ENCODE measurements around the gene HSF5. TPM values are rescaled to one million over a fixed set of nuclear protein-coding genes. Genes with fewer than 3 reads are reported as not detected.
"Not testable (repeated sequence)": the region's sequence is repeated elsewhere in the genome, so short reads cannot be mapped to it uniquely, and the experiment has no call there.

Gene HSF5
- polyA plus RNA-seq, 3 donors from 2014 or later: 0.16 TPM; not detected in 2

DNA sequence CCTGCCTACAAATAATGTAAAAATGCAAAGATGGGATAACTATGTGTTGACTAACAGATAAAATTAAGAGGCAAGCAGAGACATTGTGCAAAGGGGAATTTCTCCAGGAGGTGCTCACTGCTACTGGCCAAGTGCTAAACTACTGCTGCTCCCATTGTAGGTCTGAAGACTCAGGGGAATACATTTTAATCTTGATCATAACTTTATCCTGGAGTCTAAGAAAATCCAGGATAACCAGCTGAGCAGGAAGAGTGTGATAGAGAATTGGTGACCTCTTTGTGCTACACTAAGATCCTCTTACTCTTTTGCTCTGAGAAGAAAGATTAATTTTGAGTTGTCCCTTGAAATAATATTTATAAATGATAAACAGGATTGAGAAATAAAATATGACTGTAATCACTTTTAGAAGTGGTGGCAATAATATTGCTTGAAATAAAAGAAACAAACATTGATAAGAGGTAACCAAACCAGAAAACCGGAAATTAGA is 76.8 kb downstream of the HSF5 start:
- no peaks in the 10 kb centered on the region for H3K9me3 Mint-ChIP-seq
- DNase-seq: no peak
- H3K27me3 Mint-ChIP-seq (ENCODE audit: low read depth in 3 of 3): peaks cover 0 to 3% (median 2%) of the 10 kb centered on the region in 3 donors
- H3K36me3 Mint-ChIP-seq: no peaks in the 10 kb centered on the region
- H3K4me3 Mint-ChIP-seq: no peak overlapping the region
- H3K27ac Mint-ChIP-seq: no peak overlapping the region
- peaks cover 5 to 6% of the 10 kb centered on the region in 2 donors for H3K4me1 Mint-ChIP-seq

DNA sequence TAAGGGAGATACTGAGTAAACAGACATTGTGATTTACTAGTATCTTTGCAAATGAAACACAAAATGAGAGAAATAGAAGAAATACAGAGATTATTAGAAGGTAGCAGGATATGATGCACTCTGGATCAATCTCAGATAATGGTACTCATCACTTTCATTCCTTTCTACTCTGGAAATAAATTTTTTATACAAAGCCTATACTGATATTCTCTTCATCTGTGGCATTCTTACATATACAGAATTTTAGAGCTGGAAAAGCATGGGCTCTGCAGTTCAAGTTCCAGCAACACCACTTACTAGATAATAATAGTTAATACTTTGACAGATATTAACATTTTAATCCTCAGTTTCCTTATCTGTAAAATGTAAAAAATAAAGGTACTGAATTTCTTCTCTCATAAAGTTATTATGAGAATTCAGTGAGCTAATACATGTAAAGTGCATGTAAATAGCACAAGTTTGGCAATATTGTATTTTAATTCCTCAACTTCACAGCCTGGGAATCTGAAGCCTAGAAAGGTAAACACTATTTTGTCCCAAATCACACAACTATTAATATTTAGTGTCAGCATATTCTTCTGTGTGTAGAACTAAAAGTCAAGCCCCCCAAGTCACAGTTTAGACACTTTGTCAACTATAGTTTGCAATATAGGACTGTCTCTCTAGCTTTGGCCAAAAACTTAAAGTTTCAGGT is 77.3 kb downstream of the HSF5 start:
- no peak for DNase-seq
- Mint-ChIP-seq H3K36me3 (no peaks in the 10 kb centered on the region), H3K27ac (no peak overlapping the region), H3K4me1 (peaks cover 2 to 5% of the 10 kb centered on the region in 2 donors), H3K27me3 (ENCODE audit: low read depth in 3 of 3) (peaks cover 0 to 3% (median 2%) of the 10 kb centered on the region in 3 donors), H3K9me3 (no peaks in the 10 kb centered on the region), H3K4me3 (no peak overlapping the region)

DNA sequence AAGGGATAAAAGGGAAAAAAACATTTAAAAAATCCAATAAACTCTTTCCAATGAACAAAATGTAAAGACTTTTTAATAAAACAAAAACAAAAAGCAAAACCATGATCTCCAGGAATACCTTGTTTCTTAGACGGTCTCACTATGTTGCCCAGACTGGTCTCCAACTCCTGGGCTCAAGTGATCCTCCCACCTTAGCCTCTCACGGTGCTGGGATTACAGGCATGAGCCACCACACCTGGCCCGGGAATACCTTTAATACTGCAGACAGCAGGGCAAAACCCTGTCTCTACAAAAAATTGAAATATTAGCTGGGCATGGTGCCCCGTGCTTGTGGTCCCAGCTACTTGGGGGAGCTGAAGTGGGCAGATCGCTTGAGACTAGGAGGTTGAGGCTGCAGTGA is 78.8 kb downstream of the HSF5 start:
- Mint-ChIP-seq H3K4me1 (no peaks in the 10 kb centered on the region), H3K36me3 (no peaks in the 10 kb centered on the region), H3K9me3 (no peaks in the 10 kb centered on the region), H3K27ac (no peak overlapping the region), H3K27me3 (ENCODE audit: low read depth in 3 of 3) (peaks cover 0 to 3% (median 2%) of the 10 kb centered on the region in 3 donors), H3K4me3 (no peak overlapping the region)
- DNase-seq: no peak

DNA sequence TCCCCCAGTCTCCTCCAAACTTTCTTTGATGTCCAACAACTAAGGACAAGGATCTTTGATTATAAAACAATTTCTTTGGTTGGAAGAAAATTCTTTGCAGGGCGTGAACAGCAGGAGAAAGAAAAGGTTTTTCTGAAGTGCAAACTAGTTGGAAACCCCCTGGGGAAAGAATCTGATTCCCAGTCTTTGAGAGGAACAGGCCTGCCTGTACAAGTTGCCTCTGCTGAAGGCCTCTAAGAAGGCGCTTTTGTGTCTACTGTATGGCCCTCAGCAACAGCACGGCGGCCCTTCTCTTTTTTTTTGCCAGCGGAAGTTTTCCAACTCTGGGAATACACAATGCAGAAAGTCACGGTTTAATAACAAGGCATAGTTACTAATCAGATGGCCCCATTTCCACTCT is 84.9 kb downstream of the HSF5 start:
- no peak overlapping the region for H3K4me3 Mint-ChIP-seq
- no peaks in the 10 kb centered on the region for H3K4me1 Mint-ChIP-seq
- no peak for DNase-seq
- H3K27ac Mint-ChIP-seq: no peak overlapping the region
- H3K36me3 Mint-ChIP-seq: no peaks in the 10 kb centered on the region
- no peaks in the 10 kb centered on the region for H3K9me3 Mint-ChIP-seq
- no peaks in the 10 kb centered on the region for H3K27me3 Mint-ChIP-seq (ENCODE audit: low read depth in 3 of 3)

DNA sequence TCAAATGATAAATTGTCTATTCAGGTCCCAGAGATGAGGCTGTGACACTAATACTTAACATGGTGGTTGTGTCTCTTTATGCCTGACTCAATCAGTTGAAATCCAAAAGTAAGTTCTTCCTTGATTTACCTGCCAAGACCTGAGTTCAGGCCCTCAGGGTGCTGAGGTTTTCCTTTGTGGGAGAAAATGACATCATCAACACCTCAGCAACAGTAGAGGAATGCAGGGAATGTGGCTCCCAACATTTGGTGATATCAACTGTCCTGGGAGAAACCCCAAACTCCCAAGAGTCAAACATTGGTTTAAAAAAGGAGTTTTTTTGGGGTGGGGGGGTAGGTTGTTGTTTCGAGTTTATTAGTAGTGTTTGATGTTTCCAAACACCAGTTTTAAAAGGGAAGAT is 85.5 kb downstream of the HSF5 start:
- Mint-ChIP-seq H3K9me3 (no peaks in the 10 kb centered on the region), H3K27ac (no peak overlapping the region), H3K4me1 (no peaks in the 10 kb centered on the region), H3K4me3 (no peak overlapping the region), H3K36me3 (no peaks in the 10 kb centered on the region), H3K27me3 (ENCODE audit: low read depth in 3 of 3) (no peaks in the 10 kb centered on the region)
- DNase-seq: no peak

DNA sequence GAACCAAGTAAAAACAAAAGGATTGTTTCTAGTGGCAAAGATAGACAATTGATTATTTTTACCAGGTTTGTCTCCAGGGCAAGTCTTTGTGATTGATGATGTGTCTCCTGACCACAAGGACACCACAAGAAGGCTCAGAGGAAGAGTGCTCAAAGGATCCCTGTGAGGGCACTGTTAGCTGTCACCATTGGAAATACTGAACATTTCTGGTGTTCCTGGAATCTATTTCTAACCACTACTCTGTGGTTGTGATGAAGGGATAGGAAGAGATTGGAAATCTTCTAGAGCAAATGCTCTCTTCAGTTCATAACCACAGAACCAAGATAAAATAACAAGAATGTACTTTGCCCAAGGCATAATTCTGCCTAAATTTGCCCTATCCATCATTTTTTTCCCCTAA is 86.2 kb downstream of the HSF5 start:
- H3K36me3 Mint-ChIP-seq: no peaks in the 10 kb centered on the region
- H3K27ac Mint-ChIP-seq: no peak overlapping the region
- no peak overlapping the region for H3K4me3 Mint-ChIP-seq
- H3K27me3 Mint-ChIP-seq (ENCODE audit: low read depth in 3 of 3): no peaks in the 10 kb centered on the region
- no peaks in the 10 kb centered on the region for H3K9me3 Mint-ChIP-seq
- H3K4me1 Mint-ChIP-seq: no peaks in the 10 kb centered on the region
- no peak for DNase-seq

DNA sequence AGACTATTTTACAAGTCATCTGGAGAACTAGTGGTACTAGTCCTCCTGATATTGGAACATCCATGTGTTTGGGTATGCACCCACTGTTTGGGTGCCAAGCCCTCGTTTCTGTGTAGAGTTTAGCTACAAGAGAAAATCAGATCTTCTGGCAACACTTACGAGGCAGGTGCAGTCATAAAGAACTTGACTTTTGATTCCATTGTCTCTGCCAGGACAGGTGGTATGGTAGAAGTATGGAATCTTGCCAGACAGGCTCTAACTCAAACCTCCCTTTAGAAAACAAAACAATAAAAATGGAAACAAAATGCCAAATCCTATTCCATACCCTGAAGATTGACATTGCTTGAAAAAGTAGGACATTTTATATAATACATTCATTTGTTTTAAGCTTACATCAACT is 86.9 kb downstream of the HSF5 start:
- Mint-ChIP-seq H3K4me1 (no peaks in the 10 kb centered on the region), H3K27me3 (ENCODE audit: low read depth in 3 of 3) (no peaks in the 10 kb centered on the region), H3K4me3 (no peak overlapping the region), H3K27ac (no peak overlapping the region), H3K36me3 (peaks cover 0 to under 1% (median 0%) of the 10 kb centered on the region in 3 donors), H3K9me3 (no peaks in the 10 kb centered on the region)
- no peak for DNase-seq

DNA sequence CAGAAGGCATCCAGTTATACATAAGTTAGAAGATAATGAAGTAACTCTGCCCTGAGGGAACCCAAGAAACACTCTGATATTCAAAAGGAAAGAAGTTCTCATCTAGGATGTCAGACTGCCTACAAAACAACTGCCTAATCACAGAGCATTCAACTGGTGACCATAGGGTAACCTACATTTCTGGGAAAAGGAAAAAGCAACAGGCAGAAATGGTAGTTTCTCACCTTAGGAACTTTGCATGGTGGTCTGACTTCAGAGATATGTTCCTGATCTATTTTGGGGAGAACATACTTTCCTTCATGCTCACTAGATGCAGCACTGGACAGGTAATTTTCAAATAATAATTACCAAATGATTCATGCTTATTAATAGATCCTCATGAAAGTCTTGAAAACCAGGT is 87.4 kb downstream of the HSF5 start:
- Mint-ChIP-seq H3K4me3 (no peak overlapping the region), H3K27me3 (ENCODE audit: low read depth in 3 of 3) (no peaks in the 10 kb centered on the region), H3K9me3 (no peaks in the 10 kb centered on the region), H3K4me1 (no peaks in the 10 kb centered on the region), H3K27ac (no peak overlapping the region), H3K36me3 (peaks cover 0 to 4% (median 0%) of the 10 kb centered on the region in 3 donors)
- DNase-seq: no peak

DNA sequence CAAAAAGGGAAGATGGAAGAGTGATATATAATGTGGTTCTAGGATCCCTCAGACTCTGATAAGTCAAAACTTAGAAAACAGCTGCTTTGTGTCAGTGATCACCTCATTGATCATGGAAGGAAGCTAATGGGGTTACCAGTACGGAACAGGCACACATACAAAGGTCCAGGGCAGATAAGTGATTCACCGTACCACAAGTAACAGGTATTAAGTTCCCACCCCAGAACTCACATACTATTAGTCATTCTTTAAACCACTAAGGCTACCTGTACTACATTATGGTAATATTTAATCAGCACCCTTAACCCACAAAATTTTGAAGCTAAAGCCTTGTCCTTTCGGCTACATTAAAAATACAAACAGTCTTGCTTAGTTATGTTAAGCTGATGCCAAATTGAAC is 88.2 kb downstream of the HSF5 start:
- Mint-ChIP-seq H3K4me1 (no peaks in the 10 kb centered on the region), H3K27ac (no peak overlapping the region), H3K36me3 (peaks cover 0 to 4% (median 0%) of the 10 kb centered on the region in 3 donors), H3K9me3 (no peaks in the 10 kb centered on the region), H3K4me3 (no peak overlapping the region), H3K27me3 (ENCODE audit: low read depth in 3 of 3) (no peaks in the 10 kb centered on the region)
- DNase-seq: no peak

DNA sequence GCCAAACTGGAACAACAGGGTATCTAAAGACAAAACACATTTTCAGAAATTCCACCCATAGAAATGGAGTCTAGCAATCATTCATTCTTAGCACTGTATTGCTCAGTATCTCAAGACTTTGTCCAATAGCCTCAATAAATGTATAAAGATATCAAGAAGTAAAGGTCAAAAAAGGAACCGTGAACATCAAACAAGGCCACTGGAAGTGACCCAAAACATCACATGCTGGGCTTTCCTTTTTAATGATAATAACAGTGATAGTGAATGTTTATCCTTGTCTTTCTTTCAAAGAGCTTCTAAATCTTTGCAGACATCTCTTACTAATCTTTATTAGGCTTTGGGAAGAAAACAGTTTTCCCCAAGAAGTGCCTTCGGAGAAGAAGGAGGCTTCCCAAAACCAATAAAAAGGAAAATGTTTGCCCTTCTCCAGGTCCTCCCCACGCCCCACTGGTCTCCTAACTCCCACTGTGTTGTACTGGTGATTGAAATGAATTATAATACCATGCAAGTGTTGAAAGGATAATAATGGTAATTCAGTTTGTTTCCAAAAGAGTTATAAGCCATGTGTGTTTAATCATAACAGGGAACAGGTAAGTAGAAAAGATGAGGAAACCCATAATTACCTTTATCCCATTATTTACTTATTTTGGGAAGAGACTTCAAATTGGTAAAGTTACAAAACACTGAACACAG is 89.5 kb downstream of the HSF5 start:
- no peaks in the 10 kb centered on the region for H3K9me3 Mint-ChIP-seq

DNA sequence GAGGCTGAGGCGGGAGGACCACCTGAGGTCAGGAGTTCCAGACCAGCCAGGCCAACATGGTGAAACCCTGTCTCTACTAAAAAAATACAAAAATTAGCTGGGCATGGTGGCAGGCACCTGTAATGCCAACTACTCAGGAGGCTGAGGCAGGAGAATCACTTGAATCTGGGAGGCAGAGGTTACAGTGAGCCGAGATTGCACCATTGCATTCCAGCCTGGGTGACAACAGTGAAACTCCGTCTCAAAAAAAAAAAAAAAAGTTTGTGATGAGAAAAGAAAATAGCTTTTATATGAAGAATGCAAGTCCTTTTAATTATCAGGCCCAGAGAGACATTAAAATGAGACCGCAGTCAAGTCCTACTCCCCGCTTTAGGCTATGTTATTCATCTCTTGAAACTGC is 90.8 kb downstream of the HSF5 start:
- H3K27me3 Mint-ChIP-seq (ENCODE audit: low read depth in 3 of 3); H3K4me1 Mint-ChIP-seq: not testable (repeated sequence)

More for the DNA sequence above, 89.5 kb downstream of the HSF5 start:
- Mint-ChIP-seq H3K36me3 (peaks cover 0 to 4% (median 0%) of the 10 kb centered on the region in 3 donors), H3K27ac (no peak overlapping the region), H3K27me3 (ENCODE audit: low read depth in 3 of 3) (peaks cover 0 to 2% (median 0%) of the 10 kb centered on the region in 3 donors), H3K4me1 (no peaks in the 10 kb centered on the region), H3K4me3 (no peak overlapping the region)
- no peak for DNase-seq

DNA sequence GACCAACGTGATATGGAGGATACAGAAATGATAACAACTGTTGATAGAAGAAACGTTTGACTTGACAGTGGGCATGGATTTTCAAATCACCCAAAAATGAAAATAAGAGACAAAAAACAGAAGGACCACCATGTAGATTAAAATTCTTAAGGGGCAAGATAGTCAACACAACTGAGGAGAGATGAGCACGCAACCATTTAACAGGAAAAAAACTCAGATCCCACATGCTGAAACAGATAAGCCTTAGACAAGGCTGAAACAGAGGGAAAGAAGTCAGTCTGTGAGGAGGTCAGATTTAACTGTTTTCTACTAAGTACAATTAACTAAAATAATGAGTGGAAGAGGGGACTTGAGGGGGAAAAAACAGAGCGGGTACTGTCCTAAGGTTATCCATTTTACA is 92.0 kb downstream of the HSF5 start:
- Mint-ChIP-seq H3K4me1 (no peaks in the 10 kb centered on the region), H3K4me3 (no peak overlapping the region), H3K27me3 (ENCODE audit: low read depth in 3 of 3) (peaks cover 0 to 4% (median 0%) of the 10 kb centered on the region in 3 donors), H3K9me3 (no peaks in the 10 kb centered on the region), H3K36me3 (peaks cover 0 to 6% (median 4%) of the 10 kb centered on the region in 3 donors), H3K27ac (no peak overlapping the region)
- DNase-seq: no peak

More for the DNA sequence above, 90.8 kb downstream of the HSF5 start:
- not testable (repeated sequence) for H3K9me3 Mint-ChIP-seq, H3K27ac Mint-ChIP-seq, H3K36me3 Mint-ChIP-seq, H3K4me3 Mint-ChIP-seq, DNase-seq

DNA sequence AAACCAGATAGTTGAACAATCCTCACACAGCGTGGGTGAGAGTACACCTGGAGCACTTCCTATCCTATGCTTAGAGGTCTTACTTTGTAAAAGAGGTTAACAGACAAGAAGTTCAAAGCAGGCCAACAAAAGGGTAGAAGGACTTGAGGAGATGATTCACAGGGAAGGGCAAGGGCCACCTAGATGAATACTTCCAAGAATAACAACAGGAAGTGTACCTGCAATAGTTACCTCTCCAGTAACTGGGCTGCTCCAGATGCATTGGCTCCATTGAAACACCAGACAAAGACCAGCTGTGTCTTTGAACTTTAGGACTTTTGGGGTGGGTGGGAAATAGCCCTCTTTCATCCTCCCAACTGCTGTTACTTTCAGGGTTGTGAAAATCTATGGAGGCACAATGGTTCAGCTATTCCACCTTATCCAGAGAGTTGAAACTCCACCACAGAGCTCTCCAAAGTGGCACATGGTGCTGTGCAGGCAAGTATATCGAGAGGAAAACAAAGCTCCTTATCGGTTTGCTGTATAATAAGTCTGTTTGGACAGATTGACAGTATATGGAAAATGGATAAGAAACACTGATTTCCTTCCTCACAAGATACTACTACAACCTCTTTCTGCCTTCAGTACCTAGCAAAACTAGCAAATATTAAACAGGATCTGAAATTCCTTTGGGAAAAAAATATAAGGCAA is 93.5 kb downstream of the HSF5 start:
- no peak for DNase-seq
- H3K9me3 Mint-ChIP-seq: no peaks in the 10 kb centered on the region
- H3K4me3 Mint-ChIP-seq: no peak overlapping the region
- H3K27ac Mint-ChIP-seq: no peak overlapping the region
- peaks cover 0 to 6% (median 4%) of the 10 kb centered on the region in 3 donors for H3K36me3 Mint-ChIP-seq
- H3K27me3 Mint-ChIP-seq (ENCODE audit: low read depth in 3 of 3): peaks cover 0 to 5% (median 0%) of the 10 kb centered on the region in 3 donors
- no peaks in the 10 kb centered on the region for H3K4me1 Mint-ChIP-seq

Data from immature natural killer cell (primary cell).